Keratinocyte (primary cell): ENCODE results near the gene FCRL1.

ENCODE experiments used
- CTCF ChIP-seq, 3 experiments: IDR thresholded peaks in 1 of 3; conservative IDR thresholded peaks in 1 of 3; optimal IDR thresholded peaks in 1 of 3; 2 replicates in 2 of 3; 3 replicates in 1 of 3; pipeline versions ENCODE3 to v1.5.1; 2011; ENCODE audit warnings: low read length in 3 of 3, mild to moderate bottlenecking in 3 of 3, moderate library complexity in 2 of 3, control low read depth in 1 of 3, inconsistent platforms in 1 of 3; ENCODE audit not compliant: insufficient read depth in 2 of 3; ENCODE audit errors: extremely low read depth in 1 of 3
- EZH2 ChIP-seq: IDR thresholded peaks from one replicate; pipeline ENCODE4 v1.6.1; 2012; ENCODE audit warnings: inconsistent platforms, mild to moderate bottlenecking, low read length, moderate library complexity

GRCh38 chr1:157773493-157774350 is 46.2 kb downstream of the FCRL1 start:
- TF ChIP-seq CTCF (optimal IDR thresholded peaks at IDR 0.05 in 1 of 3, IDR thresholded peaks at IDR 0.05 in 1 of 3, conservative IDR thresholded peaks at IDR 0.05 in 1 of 3; ENCODE audit: extremely low read depth in 1 of 3, insufficient read depth in 2 of 3, low read length in 3 of 3): peak; percentile 13 to 25 (median 16)
- TF ChIP-seq EZH2: no peak
